Astrocyte of the cerebellum (primary cell): ENCODE results near the gene ABCA9.
"Not testable (repeated sequence)": the region's sequence is repeated elsewhere in the genome, so short reads cannot be mapped to it uniquely, and the experiment has no call there.

Source experiments
- DNase-seq: peaks from one replicate; pipeline ENCODE4 v3.0.0-alpha.2; 2011; ENCODE audit warnings: low read depth
- H3K4me3 ChIP-seq: 2 replicates; pipeline ENCODE4 v1.5.1; 2011; ENCODE audit warnings: mild to moderate bottlenecking, low read depth, low read length, moderate library complexity
- in situ Hi-C: cut with HindIII; loops from 2 replicates; pipeline ENCODE4 v1.10.0; 2017; ENCODE audit warnings: low sequenced_read_pairs
- TF ChIP-seq, protein P1 (sequence below): IDR thresholded peaks from 2 replicates; pipeline ENCODE4 v1.5.1; 2012; ENCODE audit warnings: low read length, low read depth, moderate library complexity, mild to moderate bottlenecking; ENCODE audit errors: missing control alignments

Gene ABCA9

DNA sequence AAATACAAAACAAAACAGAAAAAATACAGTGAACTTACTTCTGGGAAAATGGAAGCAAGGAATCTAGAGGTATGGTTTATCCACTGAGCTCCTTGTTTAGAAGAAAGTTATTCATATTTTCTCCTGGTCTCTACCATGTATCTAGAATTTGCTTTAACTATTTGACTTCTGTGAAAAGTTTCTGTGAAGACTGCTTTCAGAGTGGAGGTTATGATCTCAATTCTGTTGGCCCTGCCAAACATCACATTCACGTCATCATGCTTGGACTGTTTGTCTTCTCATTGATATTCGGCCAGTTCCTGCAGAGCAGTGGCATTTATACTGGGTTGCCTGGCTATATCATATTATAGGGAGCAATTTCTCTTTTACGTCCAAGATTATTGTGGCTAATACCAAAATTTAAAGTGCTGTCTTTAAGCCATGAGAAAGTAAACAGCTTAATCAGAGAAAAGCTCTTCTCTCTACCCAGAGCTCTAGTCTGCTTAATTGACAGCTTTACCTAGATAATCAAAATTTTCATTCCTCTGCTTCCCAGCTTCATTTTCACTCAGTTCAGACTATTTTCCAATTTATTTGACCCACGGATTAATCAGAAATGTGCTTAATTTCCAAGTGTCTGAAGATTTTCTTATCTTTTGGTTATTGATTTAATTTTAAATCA lies 105.4 kb downstream of the ABCA9 start, which contains the start of gene ABCA8:
Gene ABCA8, minus strand, starts transcription at position 212 of the 661 bp plus-strand sequence. CDS start 13,358 bp downstream, outside the sequence.
- TF ChIP-seq, protein P1, sequence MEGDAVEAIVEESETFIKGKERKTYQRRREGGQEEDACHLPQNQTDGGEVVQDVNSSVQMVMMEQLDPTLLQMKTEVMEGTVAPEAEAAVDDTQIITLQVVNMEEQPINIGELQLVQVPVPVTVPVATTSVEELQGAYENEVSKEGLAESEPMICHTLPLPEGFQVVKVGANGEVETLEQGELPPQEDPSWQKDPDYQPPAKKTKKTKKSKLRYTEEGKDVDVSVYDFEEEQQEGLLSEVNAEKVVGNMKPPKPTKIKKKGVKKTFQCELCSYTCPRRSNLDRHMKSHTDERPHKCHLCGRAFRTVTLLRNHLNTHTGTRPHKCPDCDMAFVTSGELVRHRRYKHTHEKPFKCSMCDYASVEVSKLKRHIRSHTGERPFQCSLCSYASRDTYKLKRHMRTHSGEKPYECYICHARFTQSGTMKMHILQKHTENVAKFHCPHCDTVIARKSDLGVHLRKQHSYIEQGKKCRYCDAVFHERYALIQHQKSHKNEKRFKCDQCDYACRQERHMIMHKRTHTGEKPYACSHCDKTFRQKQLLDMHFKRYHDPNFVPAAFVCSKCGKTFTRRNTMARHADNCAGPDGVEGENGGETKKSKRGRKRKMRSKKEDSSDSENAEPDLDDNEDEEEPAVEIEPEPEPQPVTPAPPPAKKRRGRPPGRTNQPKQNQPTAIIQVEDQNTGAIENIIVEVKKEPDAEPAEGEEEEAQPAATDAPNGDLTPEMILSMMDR: no peak
- peak within 1 kb of the TSS; percentile 40 for H3K4me3 ChIP-seq
- in situ Hi-C loops: no loop called here
- peak; percentile 90 for DNase-seq

DNA sequence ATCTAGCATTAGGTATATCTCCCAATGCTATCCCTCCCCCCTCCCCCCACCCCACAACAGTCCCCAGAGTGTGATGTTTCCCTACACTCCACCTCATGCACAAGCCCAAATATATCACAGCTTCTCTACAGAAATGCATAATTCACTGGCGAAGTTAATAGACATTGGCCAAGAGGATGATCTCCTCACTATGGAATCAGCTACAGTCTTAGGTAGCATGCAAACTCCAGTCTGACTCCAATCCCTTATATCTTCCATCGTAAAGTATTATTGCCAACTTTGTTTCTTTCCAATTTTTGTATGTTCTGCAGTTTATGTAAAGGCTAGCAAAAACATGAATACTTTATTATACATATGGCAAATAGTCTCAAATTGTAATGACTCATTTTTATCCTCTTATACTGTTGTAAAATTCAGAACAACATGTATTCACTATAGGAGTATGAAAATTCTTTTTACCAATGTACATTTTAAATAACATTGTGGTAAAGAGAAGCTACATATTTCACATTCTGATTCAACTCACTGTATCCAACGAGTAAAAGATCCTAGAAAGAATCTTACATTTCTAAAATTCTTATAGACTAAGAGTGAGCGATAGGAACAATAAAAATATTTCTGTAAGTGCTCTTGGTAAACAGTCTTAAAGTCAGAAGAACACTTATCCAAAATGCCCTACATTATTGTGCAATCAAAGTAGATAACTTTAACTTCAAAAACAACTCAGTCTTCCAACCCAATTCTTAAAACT lies 106.4 kb downstream of the ABCA9 start:
- in situ Hi-C loops: no loop called here
- no peak for DNase-seq
- H3K4me3 ChIP-seq: peak overlapping the region; percentile 40
- TF ChIP-seq, protein P1: no peak

DNA sequence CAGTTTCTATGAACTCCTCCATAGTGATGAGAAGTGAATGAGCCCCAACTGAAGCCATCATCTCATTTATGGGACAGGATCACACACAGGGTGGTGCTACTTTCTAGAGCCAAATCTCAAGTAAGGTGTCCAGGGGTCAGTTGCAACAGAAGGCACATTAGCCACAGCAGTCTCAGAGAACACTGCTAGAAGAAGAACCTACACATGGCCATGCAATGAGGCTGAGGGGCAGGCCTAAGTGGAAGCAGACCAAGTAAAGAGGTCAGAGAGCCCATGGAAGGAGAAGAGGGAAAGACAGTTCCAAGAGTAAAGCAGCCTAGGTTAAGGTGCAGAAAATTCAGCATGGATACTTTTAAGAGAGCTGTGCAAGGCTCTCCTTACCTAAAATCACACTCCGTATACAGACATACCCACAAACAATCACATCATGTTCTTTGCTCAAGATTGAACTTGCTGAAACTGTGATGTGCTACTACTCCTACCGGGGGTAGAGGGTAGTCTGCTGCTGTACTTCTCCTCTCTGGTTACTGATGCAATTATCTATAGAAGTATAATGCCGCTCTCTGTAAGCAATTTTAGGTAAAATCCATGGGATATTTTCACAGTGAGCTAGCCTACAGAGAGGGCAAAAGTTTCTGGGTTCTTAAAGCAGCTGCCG lies 107.3 kb downstream of the ABCA9 start:
- in situ Hi-C loops: no loop called here
- TF ChIP-seq, protein P1: no peak
- no peak for DNase-seq
- peak overlapping the region; percentile 40 for H3K4me3 ChIP-seq

DNA sequence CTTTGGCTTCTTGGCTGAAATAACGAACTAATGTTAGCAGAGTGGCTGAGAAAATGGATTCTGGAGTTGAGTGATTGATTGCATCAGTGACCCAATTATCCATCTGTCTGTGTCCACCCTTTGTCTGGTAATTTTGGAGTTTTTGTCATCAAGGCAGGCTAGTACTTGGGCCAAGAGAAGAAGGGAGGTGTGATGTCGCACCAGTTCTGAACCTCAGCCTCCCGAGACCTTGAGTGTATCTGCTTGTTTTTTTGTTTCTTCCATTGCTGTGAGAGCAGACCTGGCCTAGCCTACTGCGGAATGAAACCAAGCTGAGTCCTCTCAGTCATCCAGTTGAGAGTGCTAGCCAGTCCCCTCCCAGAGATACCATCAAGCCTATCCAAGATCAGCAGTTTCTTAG lies 110.0 kb downstream of the ABCA9 start:
- in situ Hi-C loops: no loop called here
- DNase-seq: no peak
- TF ChIP-seq, protein P1: no peak
- no peak overlapping the region for H3K4me3 ChIP-seq

DNA sequence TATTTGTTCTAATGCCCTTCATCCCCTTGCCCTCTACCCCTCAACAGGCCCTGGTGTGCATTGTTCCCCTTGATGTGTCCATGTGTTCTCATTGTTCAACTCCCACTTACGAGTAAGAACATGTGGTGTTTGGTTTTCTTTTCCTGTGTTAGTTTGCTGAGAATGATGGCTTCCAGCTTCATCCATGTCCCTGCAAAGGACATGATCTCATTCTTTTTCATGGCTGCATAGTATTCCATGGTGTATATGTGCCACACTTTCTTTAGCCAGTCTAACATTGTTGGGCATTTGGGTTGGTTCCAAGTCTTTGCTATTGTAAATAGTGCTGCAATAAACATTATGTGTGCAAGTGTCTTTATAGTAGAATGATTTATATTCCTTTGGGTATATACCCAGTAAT lies 112.9 kb downstream of the ABCA9 start:
- H3K4me3 ChIP-seq, DNase-seq, in situ Hi-C loops: not testable (repeated sequence)

DNA sequence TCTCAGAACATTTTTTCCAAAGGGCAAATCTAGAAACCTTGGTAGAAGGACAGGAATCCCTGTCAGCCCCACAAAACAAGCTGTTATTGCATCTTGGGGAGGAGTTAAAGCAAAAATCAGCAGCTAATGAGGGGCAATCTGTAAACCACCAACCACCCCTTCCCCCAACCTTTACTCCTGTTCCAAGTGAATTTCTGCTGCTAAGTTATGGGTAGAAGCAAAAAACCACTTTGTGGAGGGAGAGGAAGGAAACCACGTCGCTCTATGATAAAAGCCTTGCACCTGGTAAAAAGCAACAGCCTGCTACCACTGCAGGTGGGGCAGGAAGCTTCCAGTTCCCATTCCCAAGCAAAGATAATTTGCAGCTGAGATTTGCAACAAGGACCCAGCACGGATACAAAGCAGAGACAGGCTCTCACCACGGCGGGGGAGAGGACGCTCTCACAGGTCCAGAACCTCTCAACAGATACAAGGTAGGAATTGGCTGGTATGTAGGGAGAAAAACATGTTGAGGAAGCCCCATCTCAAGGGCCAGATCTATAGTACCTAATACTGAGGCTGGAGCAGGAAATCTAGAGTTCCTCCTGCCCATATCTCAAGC lies 116.2 kb downstream of the ABCA9 start:
- DNase-seq: no peak
- H3K4me3 ChIP-seq: no peak overlapping the region
- TF ChIP-seq, protein P1: no peak
- in situ Hi-C loops: loop anchor here (5.0 kb wide), 1 partner anchor 48 kb away; no protein-coding TSS in a partner anchor

DNA sequence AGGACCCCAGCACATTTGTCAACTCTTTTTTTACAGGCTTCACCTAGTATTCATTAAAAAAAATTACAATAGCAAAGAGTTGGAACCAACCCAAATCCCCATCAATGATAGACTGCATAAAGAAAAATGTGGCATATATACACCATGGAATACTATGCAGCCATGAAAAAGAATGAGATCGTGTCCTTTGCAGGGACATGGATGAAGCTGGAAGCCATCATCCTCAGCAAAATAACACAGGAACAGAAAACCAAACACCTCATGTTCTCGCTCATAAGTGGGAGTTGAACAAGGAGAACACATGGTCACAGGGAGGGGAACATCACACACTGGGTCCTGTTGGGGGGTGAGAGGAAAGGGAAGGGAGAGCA lies 116.9 kb downstream of the ABCA9 start:
- in situ Hi-C loops: loop anchor here (5.0 kb wide), 1 partner anchor 49 kb away; no protein-coding TSS in a partner anchor
- not testable (repeated sequence) for DNase-seq

More for the DNA sequence above, 116.9 kb downstream of the ABCA9 start:
- H3K4me3 ChIP-seq: not testable (repeated sequence)
